ENCODE data around the gene SERPIND1.
"Not testable (repeated sequence)": the region's sequence is repeated elsewhere in the genome, so short reads cannot be mapped to it uniquely, and the experiment has no call there.

Gene SERPIND1, protein sequence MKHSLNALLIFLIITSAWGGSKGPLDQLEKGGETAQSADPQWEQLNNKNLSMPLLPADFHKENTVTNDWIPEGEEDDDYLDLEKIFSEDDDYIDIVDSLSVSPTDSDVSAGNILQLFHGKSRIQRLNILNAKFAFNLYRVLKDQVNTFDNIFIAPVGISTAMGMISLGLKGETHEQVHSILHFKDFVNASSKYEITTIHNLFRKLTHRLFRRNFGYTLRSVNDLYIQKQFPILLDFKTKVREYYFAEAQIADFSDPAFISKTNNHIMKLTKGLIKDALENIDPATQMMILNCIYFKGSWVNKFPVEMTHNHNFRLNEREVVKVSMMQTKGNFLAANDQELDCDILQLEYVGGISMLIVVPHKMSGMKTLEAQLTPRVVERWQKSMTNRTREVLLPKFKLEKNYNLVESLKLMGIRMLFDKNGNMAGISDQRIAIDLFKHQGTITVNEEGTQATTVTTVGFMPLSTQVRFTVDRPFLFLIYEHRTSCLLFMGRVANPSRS

DNA sequence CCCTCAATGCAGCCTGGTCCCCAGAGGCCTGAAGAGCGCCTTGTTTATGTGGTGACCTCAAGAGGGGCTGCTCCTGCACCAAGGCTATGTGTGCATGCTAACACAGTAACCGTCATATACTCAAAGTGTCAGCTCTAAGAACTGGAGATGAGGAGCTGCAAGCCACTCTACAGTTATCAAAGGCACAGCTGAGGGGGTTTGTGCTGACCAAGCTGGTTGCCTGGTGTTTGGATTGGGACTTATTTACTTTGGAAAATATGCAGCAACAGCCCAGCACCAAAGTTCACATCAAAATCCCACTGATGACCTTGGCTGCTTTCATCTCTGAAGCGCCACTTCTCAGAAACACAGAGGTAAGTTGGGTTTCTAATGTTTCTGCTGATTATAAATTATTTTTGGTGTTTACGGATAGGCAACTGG lies at the start of gene SERPIND1:
Gene SERPIND1 (plus strand): TSS at position 321 of the 420 bp plus-strand sequence. CDS start 5,200 bp downstream, outside the sequence.
- DNase-seq, result no peak

DNA sequence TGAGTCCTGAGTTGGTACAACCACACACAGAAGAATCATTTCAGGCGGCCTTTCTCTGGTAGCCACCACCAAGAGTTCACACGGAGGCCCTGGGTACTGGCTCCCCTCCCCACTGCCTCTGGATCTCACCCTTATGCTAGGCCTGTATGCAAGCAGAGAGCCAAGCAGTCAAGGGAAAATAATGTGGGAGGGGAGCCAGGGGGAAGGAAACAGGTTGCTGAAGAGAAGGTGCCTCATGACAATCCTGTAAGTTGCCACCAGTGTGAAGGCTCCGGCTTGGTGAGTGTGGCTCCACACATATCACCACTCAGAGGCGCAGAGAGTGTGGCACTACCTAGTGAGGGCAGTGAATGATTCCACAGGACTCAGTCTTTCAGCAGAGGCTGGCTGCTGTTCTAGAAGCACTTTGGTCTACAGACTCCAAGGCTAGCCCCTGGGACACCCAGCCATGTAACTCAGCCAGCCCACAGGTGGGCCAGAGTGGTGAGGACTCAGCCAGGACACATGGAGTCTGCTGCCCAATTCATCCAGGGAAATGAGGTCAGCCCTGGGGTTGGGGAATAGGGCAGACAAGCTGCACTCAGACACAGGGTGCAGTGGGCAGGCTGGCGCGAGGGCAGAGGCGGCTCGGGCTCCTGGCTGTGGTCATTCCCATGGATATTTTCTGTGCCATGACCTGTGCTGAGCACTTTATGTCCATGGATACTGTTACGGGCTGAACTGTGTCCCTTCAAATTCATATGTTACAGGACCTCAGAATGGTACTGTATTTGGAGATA lies 49.0 kb upstream of the SERPIND1 start:
- no peak for DNase-seq

DNA sequence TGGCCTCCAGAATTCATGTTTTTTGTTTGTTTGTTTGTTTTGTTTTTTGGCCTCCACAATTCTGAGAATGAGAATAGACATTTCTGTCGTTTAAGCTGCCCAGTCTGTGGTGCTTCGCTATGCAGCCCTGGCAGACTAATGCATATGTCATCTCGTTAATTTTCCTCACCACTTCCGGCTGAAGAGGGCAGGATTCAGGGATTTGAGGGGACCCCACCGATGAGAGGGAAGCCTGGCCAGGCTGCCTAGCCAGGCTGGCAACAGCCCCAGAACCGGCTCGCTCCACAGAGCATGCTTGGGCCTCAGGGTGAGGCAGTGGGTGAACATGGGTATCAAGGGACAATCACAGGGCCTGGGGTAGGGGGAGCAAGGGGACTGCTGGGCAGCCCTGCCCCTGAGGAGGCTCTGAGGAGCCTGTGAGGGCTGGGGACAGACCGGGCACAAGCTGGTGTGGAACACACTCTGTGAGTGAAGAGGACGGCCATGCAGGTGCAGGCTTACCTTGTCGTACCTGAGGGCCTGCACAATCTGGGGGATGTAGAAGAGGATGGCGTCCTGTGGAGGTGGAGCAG lies 47.8 kb upstream of the SERPIND1 start:
- DNase-seq, result no peak

DNA sequence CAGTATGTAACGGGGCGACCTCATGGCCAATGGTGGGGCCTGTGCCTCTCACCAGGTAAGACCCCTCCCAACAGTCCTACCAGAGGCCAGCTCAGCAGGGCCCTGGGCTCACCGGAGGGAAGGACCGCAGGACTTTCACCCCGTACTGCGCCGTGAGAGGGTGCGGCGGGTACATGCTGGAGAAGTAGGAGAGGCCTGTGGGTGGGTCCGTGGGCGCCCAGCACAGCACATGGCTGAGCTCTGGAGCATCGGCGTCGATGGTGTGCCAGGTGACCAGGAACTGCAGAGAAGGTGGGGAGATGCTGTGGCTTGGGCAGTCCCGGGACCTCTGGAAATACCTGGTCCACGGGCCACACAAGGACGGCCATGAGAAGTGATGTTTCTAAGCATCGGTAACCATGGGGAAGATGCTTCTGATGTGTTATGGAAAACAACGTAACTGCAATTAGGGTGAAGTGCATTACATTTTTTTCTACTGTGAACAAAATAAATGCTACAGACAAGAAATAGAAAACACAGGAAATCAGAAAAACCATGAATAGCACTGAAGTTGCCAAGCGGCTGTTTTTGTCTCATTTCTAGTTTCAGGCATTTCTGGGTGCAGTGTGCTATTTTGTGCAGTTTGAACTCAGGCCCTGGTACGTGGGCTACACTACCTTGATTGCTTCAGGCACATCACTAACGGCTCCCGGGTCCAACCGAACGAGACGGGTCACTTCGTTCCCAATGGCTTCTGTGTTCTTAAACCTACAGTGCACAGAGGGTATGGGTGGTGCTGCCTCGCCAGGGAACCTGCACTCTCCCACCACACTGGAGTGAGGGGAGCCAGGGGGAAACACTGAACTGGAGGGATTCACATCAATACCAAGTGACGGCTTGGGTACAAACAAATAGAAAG lies 46.5 kb upstream of the SERPIND1 start:
- no peak for DNase-seq

DNA sequence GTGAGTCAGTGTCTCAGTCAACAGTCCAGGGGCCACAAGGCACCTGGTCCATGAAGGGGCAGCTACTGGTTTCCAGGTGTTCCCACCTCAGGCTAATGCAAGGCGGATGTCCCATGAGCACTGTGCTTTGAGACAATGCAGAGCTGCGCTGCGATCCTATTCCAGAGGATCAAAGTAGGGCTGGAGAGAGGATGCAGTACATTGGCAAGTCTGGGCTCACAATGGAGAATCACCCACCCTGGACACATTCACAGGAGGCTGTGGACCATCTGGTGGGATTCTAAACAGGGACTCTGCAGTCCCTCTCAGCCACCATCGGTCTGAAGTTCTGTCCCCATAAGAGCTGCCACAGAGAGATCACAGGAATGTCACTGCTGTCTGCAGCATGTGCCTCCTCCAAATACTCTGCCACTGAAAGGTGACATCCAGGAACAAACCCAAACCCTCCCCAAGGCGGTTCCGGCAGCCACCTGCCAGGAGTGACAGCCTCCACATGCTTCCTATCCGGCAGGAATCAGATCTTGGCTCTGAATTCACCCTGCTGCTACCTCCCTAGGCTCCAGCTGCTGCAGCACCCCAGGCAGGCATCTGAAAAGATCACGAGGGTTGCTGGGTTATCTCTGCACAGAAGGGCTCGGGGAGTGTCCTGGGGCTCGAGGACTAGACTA lies 45.3 kb upstream of the SERPIND1 start:
- no peak for DNase-seq

DNA sequence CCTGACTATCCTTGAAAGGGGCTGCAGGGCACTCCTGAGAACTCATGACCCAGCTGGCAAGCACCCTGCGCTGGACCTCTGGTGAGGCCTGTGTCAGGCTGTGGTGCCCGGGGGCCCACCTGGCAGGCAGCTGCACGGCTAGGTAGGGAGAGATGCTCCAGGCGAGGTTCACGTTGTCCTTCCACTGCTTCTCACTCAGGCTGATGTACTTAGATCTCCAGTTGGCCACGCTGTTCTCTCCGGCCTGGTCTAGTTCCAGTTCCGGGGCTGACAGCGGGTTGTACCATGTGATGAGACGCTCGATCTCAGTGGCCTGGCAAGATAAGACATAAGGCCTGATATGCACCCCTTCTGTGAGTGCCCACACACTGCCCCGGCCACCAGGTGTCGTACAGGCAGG lies 44.7 kb upstream of the SERPIND1 start:
- DNase-seq, result no peak

DNA sequence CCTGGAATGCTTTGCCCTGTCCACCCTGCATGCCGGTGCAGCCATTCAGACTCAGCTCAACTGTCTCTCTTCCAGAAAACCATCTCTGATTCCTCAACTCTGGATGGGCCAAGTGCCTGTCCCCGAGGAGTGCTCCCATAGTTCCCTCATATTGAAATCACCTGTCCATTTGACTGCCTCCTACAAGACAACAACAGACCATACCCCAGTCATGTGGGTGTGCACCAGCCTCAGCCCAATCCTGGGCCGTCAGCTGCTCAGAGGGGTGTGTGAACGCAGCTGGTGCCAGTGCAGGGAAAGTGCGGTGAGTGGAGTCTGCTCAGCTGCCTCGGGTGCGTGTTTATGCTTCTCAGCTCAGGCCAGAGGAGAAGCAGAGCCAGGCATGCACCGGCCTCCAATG lies 41.5 kb upstream of the SERPIND1 start:
- DNase-seq, result not testable (repeated sequence)

DNA sequence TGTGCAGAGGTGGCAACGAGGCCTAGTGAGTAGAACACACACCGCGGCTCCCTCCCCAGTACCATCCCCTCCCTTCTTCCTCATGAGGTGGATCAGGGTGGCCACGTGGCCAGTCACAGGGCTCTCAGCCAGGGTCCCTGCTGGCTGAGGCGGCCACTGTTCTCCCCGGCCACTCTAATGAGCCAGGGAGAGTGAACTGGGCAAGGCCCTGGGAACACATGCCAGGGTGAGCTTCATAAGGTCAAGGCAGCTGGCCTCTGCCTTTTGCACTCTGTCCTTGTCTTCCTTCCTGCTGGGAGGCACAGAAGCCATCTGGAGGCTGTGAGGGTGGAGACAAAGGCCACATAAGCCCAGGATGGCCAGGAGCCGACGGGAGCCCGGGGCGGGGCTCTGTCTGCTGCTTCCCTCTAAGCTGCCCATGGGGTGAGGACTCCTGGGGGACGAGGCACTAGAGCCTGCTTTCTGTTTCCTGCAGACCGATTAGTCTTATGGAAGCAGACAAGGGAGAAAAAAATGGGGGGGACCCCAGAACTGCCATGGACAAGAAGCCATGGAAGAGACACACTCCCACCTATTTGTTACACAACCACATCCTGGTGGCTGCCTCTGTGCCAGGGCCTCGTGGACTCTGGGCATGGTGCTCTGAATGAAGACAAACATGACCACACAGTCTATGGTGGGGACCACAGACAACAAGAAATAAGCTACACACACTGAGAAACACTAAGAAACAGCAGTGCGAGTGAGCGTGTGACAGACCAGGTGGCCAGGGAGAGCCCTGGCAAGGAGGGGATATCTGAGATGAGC lies 38.4 kb upstream of the SERPIND1 start:
- DNase-seq, result not testable (repeated sequence)

DNA sequence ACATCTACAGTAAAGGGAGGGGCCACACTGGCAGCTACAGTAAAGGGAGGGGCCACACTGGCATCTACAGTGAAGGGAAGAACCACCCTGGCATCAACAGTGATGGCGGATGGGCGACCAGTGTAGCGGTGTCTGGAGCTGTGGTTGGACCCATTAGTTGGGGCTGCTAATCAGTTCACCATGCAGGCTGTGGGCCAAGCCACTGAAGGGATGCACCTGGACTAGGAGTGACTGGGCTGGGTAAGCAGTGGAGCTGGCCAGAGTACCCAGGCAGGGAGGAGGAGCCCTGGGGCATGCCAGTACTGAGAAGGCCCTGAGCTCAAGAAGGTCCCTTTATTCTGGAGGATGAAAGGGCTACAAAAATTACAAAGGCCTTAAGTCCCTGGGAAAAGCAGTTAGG lies 37.0 kb upstream of the SERPIND1 start:
- peak; percentile 49 for DNase-seq

DNA sequence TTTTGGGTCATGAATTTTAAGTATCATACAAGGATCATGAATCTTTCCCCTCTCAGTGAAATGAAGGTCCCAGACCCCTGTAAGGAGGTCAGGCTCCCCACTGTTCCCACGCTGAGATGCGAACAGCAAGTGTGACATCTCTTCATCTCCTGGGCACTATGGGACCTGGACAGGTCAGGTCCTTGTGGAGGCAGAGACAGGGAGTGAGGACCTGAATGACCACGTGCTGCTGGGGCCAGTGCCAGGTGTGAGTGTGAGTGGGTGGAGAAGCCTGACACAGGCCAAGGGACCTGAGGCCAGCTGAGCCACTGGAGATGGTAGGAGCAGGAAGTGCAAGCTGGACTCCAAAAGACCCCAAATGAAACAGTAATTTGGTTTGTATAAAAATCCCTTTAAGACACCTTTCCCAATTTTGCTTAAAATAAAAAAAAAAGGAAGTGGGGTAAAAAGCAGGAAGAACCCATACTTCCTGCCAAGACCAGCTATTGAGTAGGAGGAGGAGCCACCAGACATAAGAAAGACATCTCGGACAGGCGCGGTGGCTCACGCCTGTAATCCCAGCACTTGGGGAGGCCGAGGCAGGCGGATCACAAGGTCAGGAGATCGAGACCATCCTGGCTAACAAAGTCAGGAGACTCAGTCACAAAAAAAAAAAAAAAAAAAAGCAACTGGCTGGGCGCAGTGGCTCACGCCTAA lies 35.4 kb upstream of the SERPIND1 start:
- no peak for DNase-seq

DNA sequence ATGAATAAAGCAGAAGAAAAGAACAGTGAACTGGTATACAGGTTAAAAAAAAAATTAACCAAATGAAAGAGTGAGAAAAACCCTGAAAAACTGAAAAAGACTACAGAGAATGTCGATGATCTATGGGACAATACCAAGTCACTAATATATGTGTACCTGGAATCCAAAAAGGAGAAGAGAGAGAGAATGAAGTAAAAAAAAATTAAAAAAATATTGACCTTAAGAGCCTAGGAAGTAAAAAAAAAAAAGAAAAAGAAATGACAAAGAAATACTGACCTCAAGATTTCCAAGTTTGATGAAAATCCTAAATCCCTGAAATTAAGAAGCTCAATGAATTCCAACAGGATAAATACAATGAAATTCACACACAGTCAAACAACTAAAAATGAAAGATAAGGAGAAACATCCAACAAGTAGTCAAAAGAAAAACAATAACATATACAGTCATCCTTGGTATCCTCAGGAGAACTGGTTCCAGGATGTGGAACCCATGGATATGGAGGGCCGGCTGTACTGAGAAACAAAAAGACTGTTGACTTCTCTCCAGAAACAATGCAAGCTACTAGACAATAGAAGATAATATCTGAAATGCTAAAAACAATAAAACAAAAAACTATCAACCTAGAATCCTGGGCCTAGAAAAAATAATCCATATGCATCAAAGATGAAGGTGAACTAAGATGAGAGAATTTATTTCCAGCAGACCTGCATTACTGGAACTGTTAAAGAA lies 33.5 kb upstream of the SERPIND1 start:
- no peak for DNase-seq

DNA sequence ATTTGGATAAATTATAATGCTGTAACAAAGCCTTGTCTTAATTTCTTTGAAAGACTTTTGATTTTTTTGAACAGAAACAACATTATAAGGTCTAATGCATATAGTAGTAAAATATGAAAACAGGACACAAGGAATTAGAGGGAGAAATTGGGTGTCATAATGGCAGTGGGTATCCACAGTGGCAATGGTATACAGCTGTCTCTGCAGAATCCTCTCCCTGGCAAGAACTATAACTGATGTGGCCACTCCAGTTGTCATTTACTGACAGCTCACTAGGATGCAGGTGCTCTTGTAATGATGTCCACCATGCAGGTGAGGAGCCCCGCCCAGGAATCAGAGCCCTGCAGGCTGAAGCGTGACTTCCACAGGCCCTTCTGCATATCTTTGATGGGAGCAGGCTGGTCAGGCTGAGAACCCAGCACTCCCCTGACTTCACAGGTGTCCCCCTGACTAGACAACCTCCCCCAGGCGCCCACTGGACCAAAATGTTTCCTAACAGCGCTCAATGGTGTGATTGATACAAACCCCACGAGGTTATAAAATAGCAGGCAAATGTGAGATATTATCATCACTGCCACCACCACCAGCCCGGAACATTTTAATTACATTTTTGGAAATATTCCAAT lies 32.8 kb upstream of the SERPIND1 start:
- no peak for DNase-seq

DNA sequence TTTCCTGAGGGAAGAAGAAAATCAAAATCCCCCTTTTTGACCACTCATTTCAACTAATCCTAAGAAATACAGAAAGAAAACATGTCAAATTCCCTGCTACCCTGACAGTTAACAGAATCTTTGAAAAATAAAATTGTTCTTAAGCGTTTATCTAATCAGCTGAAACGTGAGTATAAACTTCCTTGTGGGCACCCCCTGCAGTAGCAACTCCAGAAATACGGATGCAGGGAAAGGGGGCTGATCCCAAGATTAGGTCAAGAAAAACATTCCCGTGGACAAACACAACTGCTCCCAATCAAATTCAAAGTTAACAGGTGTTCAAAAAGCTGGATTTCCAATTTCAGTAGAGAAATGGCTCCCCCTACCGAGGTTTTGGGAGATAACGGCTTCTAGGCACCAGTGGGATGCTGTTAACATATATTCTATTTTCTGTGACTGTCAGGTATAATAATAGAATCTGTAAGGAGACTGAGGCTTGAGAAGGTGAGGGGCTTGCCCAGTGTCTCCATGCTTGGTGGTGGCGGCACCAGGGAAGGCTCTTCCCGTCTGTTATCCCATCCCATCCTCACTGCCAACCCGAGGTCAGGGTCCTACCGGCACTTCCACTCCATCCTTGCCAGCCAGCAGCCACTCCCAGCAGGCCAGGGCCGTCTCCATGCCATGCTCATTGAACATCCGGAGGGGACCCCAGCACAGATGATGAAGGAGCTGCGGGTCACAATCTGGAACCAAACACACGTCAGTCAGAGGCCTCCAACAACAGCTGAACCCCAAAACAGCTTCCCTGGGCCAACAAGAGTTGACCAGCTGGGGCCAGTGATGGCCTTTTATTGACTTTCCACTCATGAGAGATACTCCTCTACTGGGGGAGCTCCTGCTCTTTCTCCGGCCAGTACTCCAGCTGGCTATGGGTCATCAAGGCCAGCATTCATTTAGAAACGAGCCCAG lies 32.0 kb upstream of the SERPIND1 start:
- DNase-seq, result peak; percentile 18

DNA sequence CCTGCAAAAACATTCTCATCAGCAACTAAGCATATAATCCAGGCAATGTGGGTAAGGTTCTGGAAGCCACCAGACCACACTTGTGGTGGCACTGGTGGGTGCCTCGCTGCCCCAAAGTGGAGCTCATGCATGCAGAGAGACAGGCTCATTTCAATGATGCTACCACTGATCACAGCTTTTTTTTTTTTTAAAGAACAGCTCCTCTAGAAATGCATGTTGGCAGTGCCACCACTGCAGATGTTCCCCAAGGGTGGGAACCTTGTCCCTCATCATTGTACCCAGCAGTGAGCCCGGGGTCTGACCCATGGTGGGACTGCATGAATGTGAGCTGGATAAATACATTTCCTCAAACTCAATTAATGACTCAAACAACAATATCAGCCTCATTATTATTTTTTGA lies 31.1 kb upstream of the SERPIND1 start:
- no peak for DNase-seq

DNA sequence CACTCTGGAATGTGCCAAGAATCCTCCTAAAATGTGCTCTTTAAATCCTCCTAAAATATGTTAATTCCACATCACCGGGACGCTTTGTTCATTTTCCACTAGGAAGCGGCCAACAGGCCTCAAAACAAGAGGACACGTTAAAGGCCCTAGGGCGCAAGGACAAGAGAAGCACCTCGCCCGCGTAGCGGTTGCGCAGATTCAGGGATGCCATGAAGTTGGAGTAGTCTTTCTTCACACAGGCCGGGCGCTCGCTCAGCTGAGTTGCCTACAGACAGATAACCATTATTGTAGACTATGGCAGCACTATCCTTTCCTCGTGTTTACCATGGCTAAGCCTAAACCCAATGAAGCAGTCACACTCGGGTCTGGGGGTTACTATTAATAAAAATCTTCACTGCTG lies 29.5 kb upstream of the SERPIND1 start:
- DNase-seq, result no peak

DNA sequence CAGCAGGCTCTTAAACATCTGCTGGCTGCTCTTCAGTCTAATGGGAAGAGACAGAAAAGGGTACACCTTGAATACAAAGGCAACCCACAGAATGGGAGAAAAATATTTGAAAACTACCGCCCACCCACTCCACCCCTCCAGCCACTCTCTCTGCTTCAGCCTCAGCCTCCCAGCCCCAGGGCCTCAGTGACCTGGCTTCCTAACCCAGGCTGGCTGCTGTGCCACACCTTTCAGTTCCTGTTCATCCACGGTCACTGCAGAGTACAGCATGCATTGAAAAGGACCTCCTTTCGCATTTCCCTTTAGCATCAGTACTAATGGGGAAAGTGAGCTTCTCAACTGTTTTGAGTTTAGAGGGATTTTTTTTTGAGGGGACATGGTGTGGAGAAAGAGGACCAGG lies 28.8 kb upstream of the SERPIND1 start:
- DNase-seq, result no peak

DNA sequence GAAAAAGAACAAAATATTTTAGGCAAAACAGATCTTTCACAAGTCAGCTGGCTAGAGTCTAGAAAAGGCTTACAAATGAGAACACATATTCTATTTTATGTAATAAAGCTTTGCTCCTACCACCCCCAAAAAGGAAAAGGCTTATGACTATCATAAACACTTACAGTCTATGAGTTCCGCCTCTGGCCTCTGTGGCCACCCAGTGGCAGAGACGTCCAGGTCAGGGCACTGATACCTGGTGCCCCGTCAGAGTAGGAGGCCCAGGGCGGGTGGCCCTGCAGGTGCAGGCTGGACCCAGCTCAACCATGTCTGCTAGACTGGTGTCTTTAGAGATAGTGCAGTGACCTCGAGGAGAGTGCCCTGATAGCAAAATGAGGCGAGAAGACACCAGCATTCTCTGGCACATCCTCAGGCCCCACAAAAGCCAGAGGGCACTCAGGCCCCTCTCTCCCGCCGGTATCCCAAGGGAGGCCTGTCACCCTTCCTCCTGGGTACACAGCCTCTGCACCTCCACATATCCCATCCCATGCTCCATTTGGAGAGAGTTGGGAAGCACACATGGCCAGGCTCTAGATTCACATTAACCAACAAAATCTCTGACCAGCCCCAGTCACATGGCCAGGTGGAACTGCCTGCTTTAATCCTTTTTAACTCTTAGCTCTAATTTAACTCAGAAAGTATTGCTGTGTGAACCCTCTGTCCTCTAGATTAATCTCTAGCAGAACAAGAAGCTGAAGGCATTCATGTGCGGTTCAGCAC lies 27.3 kb upstream of the SERPIND1 start:
- no peak for DNase-seq

Data from RPMI8226 (cell line).